Esophagus squamous epithelium (tissue), 5 donors: Measurements from ENCODE around the gene MCOLN2. TPM values are rescaled to one million over a fixed set of nuclear protein-coding genes. Genes with fewer than 3 reads are reported as not detected.

Experiments
- DNase-seq: peaks from one replicate; lab custom pipeline; 2025; lab: John Stamatoyannopoulos, UW
- H3K27ac ChIP-seq, 4 donors: fragments of 200-600 bp; sonication (generic); one replicate each; pipeline ENCODE4 v1.5.1; 2016 to 2019; ENCODE audit warnings: mild to moderate bottlenecking in 1 of 4
- H3K27me3 ChIP-seq, 4 donors: fragments of 200-600 bp; sonication (generic); 1 replicate in 3 of 4; 2 replicates in 1 of 4; pipeline versions ENCODE4 v1.5.1 to v1.6.0; 2017 to 2021; ENCODE audit warnings: antibody characterized with exemption in 1 of 4
- H3K36me3 ChIP-seq, 3 donors: fragments of 200-600 bp; sonication (generic); one replicate each; pipeline ENCODE4 v1.5.1; 2016 to 2019
- H3K4me1 ChIP-seq, 3 donors: fragments of 200-600 bp; sonication (generic); one replicate each; pipeline ENCODE4 v1.5.1; 2017 to 2019
- H3K4me3 ChIP-seq, 4 donors: fragments of 200-600 bp; sonication (generic); 1 replicate in 3 of 4; 2 replicates in 1 of 4; pipeline ENCODE4 v1.5.1; 2016 to 2019; ENCODE audit warnings: mild to moderate bottlenecking in 2 of 4, moderate library complexity in 1 of 4
- H3K9me3 ChIP-seq, 3 donors: fragments of 200-600 bp; sonication (generic); one replicate each; pipeline ENCODE4 v1.5.1; 2016 to 2019
- POLR2A ChIP-seq, 4 donors: fragments of 450-650 bp; IDR thresholded peaks; one replicate each; pipeline ENCODE4 v1.6.1; 2017; ENCODE audit warnings: antibody characterized with exemption in 4 of 4, mild to moderate bottlenecking in 4 of 4, moderate library complexity in 3 of 4
- WGBS, 2 donors: methylation state at CpG; one replicate each; pipeline ENCODE4 v1.1.5; 2018; 5-methylcytosine and 5-hydroxymethylcytosine counted together
- intact Hi-C: fragments of 100-400 bp; cut with DNase I; formaldehyde crosslinking; loops from one replicate; pipeline ENCODE4 v1.15.0; 2022
- total RNA-seq, 4 donors: library from RNA; depleted of rRNA; stranded (reverse); fragments of >200 nt; gene quantifications; one replicate each; pipeline ENCODE4 v1.1.0, GENCODE V29; 2016
- TF ChIP-seq, protein P1 (sequence below), 6 experiments: fragments of 450-650 bp in 4 of 6; fragments of 200-600 bp in 2 of 6; sonication (generic) in 2 of 6; IDR thresholded peaks; one replicate each; pipeline ENCODE4 v1.5.1; 2016 to 2019; ENCODE audit warnings: antibody characterized with exemption in 6 of 6, mild to moderate bottlenecking in 4 of 6, moderate library complexity in 4 of 6
- donor health status: DM: yes; HTN: yes; CAD: no.

The MCOLN2 gene
- total RNA-seq, 4 donors from 2014 or later, result 0.38 to 4.4 (median 2.4) TPM

DNA sequence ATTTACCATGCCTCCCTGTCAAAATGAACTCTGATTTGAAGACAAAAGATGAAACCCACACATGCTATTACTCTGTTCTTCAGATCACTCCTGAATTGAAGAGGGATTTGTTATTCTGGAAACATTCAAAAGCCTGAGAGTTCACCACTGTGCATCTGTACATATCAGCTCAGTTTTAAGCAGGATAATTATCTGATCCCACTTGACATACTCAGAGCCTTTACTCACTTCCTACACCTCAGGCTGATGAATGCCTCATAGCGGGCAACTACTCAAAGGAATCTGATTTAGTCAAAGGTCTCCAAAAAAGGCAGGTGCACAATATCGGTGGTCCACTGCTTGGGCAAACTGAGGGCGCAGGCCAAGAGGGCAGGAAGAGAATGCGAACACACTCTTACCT, 56.4 kb downstream of the MCOLN2 start:
- Histone ChIP-seq H3K4me1 (peaks cover under 1 to 21% (median 1%) of the 10 kb centered on the region in 3 donors), H3K4me3 (no peak overlapping the region), H3K27ac (no peak overlapping the region), H3K27me3 (no peaks in the 10 kb centered on the region), H3K36me3 (no peaks in the 10 kb centered on the region), H3K9me3 (no peaks in the 10 kb centered on the region)
- intact Hi-C loops, result no loop called here
- TF ChIP-seq POLR2A (IDR thresholded peaks at IDR 0.05), result no peak
- TF ChIP-seq, protein P1, sequence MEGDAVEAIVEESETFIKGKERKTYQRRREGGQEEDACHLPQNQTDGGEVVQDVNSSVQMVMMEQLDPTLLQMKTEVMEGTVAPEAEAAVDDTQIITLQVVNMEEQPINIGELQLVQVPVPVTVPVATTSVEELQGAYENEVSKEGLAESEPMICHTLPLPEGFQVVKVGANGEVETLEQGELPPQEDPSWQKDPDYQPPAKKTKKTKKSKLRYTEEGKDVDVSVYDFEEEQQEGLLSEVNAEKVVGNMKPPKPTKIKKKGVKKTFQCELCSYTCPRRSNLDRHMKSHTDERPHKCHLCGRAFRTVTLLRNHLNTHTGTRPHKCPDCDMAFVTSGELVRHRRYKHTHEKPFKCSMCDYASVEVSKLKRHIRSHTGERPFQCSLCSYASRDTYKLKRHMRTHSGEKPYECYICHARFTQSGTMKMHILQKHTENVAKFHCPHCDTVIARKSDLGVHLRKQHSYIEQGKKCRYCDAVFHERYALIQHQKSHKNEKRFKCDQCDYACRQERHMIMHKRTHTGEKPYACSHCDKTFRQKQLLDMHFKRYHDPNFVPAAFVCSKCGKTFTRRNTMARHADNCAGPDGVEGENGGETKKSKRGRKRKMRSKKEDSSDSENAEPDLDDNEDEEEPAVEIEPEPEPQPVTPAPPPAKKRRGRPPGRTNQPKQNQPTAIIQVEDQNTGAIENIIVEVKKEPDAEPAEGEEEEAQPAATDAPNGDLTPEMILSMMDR (IDR thresholded peaks at IDR 0.05), result no peak
- WGBS, 2 donors, result 60 to 78% methylated on average over 4 of the region's 4 CpGs
- no peak for DNase-seq

DNA sequence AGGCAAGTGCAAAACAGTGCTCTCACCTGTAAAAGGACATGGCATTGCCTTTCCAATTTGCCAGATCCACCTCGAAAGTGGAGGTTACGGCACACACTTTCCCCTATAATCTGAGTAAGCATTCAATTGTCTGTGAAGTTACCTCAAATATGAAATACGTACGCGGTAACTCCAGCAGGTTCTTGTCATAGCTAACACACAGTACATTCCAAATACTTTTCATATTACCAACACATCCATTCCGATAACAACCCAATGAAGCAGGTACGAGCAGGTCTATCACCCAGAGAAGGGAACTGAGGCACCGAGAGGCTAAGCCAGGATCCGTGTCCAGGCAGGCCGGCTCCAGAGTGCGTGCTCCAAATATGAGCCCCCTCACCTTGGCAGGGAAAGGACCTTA, 57.2 kb downstream of the MCOLN2 start:
- no peaks in the 10 kb centered on the region for H3K36me3 ChIP-seq
- no peak for TF ChIP-seq POLR2A (IDR thresholded peaks at IDR 0.05)
- TF ChIP-seq, protein P1 (IDR thresholded peaks at IDR 0.05), result no peak
- no peak overlapping the region for H3K27ac ChIP-seq
- intact Hi-C loops, result loop anchor here (10.0 kb wide), 1 partner anchor 165 kb away; no protein-coding TSS in a partner anchor
- no peaks in the 10 kb centered on the region for H3K27me3 ChIP-seq
- H3K4me1 ChIP-seq, result peaks cover 0 to 14% (median 0%) of the 10 kb centered on the region in 3 donors
- DNase-seq, result no peak
- no peak overlapping the region for H3K4me3 ChIP-seq
- no peaks in the 10 kb centered on the region for H3K9me3 ChIP-seq
- 88 to 94% methylated on average over 11 of the region's 11 CpGs for WGBS, 2 donors

DNA sequence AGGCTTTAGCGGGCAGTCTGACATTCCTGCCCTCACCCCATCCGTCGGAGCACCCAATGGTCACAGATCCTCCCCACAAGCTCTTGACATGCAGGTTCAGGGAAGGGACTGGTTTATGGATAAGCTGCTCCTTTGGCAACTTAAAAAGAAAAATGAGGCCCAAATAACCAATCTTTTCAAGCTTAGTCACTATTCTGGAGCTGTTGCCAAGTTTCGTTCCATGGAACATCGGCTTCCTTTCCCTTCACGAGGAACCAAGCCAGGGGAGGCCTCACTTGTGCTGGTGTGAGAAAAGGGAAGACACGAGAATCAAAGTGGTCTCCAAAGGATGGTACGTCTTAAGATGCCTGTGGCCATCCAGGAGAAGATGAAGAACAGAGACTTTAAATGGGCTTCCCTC, 57.8 kb downstream of the MCOLN2 start:
- H3K9me3 ChIP-seq, result no peaks in the 10 kb centered on the region
- no peak overlapping the region for H3K4me3 ChIP-seq
- peaks cover 0 to 9% (median 0%) of the 10 kb centered on the region in 3 donors for H3K4me1 ChIP-seq
- H3K27ac ChIP-seq, result no peak overlapping the region
- no peak for DNase-seq
- TF ChIP-seq, protein P1 (IDR thresholded peaks at IDR 0.05), result no peak
- TF ChIP-seq POLR2A (IDR thresholded peaks at IDR 0.05), result no peak
- no peaks in the 10 kb centered on the region for H3K36me3 ChIP-seq
- no peaks in the 10 kb centered on the region for H3K27me3 ChIP-seq
- intact Hi-C loops, result loop anchor here (10.0 kb wide), 1 partner anchor 164 kb away; no protein-coding TSS in a partner anchor
- whole genome bisulfite sequencing, 2 donors, result 54 to 56% methylated on average over 8 of the region's 8 CpGs

DNA sequence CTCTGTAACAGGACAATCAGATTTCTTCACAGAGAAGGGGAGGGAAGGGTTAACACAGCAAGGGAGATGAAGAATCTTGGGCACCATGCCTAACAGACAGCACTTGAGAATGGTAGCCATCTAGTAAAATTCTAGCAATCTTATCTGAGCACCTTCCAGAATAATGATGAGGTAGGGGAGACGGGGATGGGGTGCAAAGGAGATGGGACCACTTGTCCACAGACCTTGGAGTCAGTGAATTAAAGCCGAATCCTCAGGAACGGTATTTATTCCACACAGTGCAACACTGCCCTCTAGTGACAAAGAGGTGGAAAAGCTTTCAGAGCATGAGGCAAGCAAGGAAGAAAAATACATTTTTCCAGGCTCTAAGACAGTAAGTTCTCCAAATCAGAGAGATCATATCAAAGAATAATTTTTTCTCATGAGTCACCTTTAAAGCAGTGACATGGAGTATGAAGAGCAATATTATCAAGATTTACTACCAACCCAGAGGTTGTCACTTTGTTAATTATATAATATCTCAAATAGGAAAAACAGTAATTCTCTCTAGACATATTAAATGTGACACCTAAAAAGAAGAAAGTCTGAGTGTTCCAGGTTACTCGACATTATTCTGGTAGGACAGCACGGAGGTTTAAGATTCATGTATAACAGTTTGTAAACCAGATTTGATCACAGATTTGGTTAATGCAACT, 60.6 kb downstream of the MCOLN2 start:
- no peak for TF ChIP-seq POLR2A (IDR thresholded peaks at IDR 0.05)
- TF ChIP-seq, protein P1 (IDR thresholded peaks at IDR 0.05), result peak; percentile 73 to 94 (median 86)
- Histone ChIP-seq H3K4me3 (no peak overlapping the region), H3K4me1 (peaks cover 0 to 9% (median 0%) of the 10 kb centered on the region in 3 donors), H3K27ac (no peak overlapping the region), H3K36me3 (no peaks in the 10 kb centered on the region), H3K9me3 (no peaks in the 10 kb centered on the region), H3K27me3 (no peaks in the 10 kb centered on the region)
- DNase-seq, result no peak
- intact Hi-C loops, result loop anchor here (10.0 kb wide), 1 partner anchor 161 kb away; no protein-coding TSS in a partner anchor
- WGBS, 2 donors, result 1 to 2% methylated on average over 5 of the region's 5 CpGs

DNA sequence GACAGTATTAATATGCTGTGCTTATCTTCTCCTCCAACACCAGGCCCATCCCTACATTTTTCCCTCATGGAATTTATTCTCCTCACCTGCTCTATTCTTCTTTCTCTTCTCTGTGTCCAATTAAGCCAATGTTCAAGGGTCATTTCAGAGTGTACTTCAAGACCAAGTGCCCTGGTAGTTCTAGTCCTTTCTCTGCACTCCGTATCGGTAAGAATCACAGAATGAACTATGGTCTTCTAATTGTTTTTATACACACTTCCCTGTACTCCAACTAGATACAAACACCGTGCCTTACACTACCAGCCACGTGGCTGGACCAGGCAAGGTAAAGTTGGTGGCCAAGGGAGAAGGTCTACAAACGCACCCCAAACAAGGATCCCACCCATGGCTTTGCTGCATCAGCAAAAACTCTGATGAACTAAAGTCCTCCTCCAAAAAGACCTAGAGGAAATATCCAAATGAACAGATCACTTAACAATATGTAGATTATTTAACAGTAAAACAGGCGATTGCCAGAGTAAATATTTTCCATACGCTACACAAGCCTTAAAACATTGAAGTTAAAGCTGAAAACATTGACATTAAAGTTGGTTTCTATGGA, 63.8 kb downstream of the MCOLN2 start:
- H3K27me3 ChIP-seq, result no peaks in the 10 kb centered on the region
- no peak for TF ChIP-seq POLR2A (IDR thresholded peaks at IDR 0.05)
- TF ChIP-seq, protein P1 (IDR thresholded peaks at IDR 0.05), result no peak
- no peak overlapping the region for H3K27ac ChIP-seq
- H3K9me3 ChIP-seq, result no peaks in the 10 kb centered on the region
- 77 to 90% methylated on average over 7 of the region's 7 CpGs for WGBS, 2 donors
- no peak overlapping the region for H3K4me3 ChIP-seq
- no peaks in the 10 kb centered on the region for H3K36me3 ChIP-seq
- H3K4me1 ChIP-seq, result peaks cover 0 to 4% (median 0%) of the 10 kb centered on the region in 3 donors
- intact Hi-C loops, result loop anchor here (10.0 kb wide), 1 partner anchor 158 kb away; no protein-coding TSS in a partner anchor
- no peak for DNase-seq
